Peyer's patch (tissue), 4 donors: ENCODE measurements around the gene SENP2.
"Not testable (repeated sequence)": the region's sequence is repeated elsewhere in the genome, so short reads cannot be mapped to it uniquely, and the experiment has no call there.

Source experiments
- CTCF ChIP-seq, 6 experiments: fragments of 450-650 bp in 4 of 6; fragments of 200-600 bp in 2 of 6; sonication (generic) in 1 of 6; IDR thresholded peaks; one replicate each; pipeline ENCODE4 v1.5.1; 2017 to 2019; ENCODE audit warnings: antibody characterized with exemption in 6 of 6, mild to moderate bottlenecking in 3 of 6, moderate library complexity in 1 of 6
- POLR2A ChIP-seq, 2 donors: fragments of 450-650 bp; IDR thresholded peaks; one replicate each; pipeline ENCODE4 v1.5.1; 2017; ENCODE audit warnings: antibody characterized with exemption in 2 of 2, mild to moderate bottlenecking in 2 of 2, moderate library complexity in 2 of 2

GRCh38 chr3:185638651-185639050, 52.6 kb downstream of the SENP2 start:
- TF ChIP-seq CTCF, POLR2A (IDR thresholded peaks at IDR 0.05): not testable (repeated sequence)
